ENCODE measurements around the gene GPI. TPM values are rescaled to one million over a fixed set of nuclear protein-coding genes. Genes with fewer than 3 reads are reported as not detected.

GPI gene
- total and polyA plus RNA-seq, 2 of the 13 experiments (the other 11 are each of a cell fraction or from before 2014, with no cell fraction given): 147 to 167 TPM

DNA sequence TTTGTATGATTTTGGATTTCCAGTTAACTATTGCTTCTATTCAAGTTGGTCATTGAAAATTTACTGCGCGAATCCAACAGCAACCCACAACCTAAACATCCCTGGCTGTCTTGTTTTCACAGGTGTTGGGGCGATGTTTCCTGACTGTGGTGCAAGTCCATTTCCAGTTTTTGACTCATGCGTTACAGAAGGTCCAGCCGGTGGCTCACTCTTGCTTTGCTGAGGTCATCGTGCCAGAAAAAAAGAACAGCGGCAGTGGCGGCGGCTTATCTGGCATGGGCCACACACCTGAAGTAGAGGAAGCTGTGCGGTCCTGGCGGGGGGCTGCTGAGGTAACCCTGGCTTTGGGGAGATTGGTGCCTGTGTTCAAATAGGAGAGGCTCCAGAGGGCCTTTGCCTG is 45.2 kb upstream of the GPI start:
- H3K27ac ChIP-seq (ENCODE audit: extremely low read length, insufficient read depth, low read length): no peak overlapping the region
- H3K79me2 ChIP-seq (ENCODE audit: insufficient read depth, low read length): peaks cover 4% of the 10 kb centered on the region
- in situ Hi-C loops (cut with HindIII; ENCODE audit: extremely low pct_ligation_motif_present, low pct_unique_long_range_greater_than_20kb): no loop called here
- no TSS peak for BruUV-seq (replicated peaks)
- ChIA-PET CTCF (ENCODE audit: low intra/inter-chr PET ratio, low total read pairs) (no interaction called here), POLR2A (no interaction called here)
- H3K4me3 ChIP-seq (replicated peaks in 1 of 3; ENCODE audit: insufficient read depth in 1 of 3, low read depth in 2 of 3, low read length in 3 of 3): no peak overlapping the region
- no peak for ATAC-seq
- TF ChIP-seq ZC3H4 (CRISPR knock-in tag; IDR thresholded peaks at IDR 0.05; ENCODE audit: borderline replicate concordance): no peak
- TF ChIP-seq ZNF720 (CRISPR knock-in tag; IDR thresholded peaks at IDR 0.05): no peak
- H2AFZ ChIP-seq (ENCODE audit: low read length): no peak overlapping the region
- 0 out of 2 replicates have a peak, but pooled peaks cover 6% of the 10 kb centered on the region for H4K20me1 ChIP-seq (ENCODE audit: insufficient read depth, low read length)
- no peak overlapping the region for H3K9ac ChIP-seq (ENCODE audit: insufficient read depth, low read depth, low read length)
- no peaks in the 10 kb centered on the region for H3K27me3 ChIP-seq (ENCODE audit: control insufficient read depth in 1 of 2, insufficient read depth in 2 of 2, low read length in 2 of 2)
- WGBS (ENCODE audit: low lambda C conversion rate): 98% methylated on average over 7 of the region's 11 CpGs
- DNase-seq (ENCODE audit: low spot score): no peak
- H3K36me3 ChIP-seq (replicated peaks in 1 of 2; ENCODE audit: control insufficient read depth in 1 of 2, insufficient read depth in 2 of 2, low read length in 2 of 2): peaks cover 7 to 29% of the 10 kb centered on the region in 2 experiments; a peak in 4 of 5 replicates
- peaks cover 13% of the 10 kb centered on the region for H3K4me1 ChIP-seq (ENCODE audit: insufficient read depth, low read length)
- no peaks in the 10 kb centered on the region for H3K9me3 ChIP-seq (ENCODE audit: low read length)
- no peak for FAIRE-seq
- H3K4me2 ChIP-seq (ENCODE audit: low read depth, low read length): no peak overlapping the region
- intact Hi-C loops (cut with micrococcal nuclease; ENCODE audit: unreplicated experiment): no loop called here

DNA sequence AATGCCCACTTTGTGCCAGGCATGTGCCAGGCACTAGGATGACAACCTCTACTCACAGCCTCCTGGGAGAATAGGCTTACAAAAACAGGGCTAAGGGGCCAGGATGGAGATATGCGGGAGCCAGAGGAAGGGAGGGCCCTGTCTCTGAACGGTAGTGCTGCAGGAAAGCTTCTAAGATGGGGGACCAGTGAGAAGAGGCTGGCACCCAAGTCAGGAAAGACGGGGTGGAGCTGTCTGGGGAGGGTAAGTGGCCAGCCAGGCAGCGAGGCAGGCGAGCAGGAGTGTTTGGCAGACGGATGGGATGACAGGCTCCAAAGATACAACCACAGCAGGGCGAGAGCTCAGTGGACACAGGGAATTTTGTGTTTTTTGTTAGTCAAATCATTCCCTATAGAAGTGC is 44.7 kb upstream of the GPI start:
- ChIA-PET POLR2A (no interaction called here), CTCF (ENCODE audit: low intra/inter-chr PET ratio, low total read pairs) (no interaction called here)
- Histone ChIP-seq H3K4me3 (replicated peaks in 1 of 3; ENCODE audit: insufficient read depth in 1 of 3, low read depth in 2 of 3, low read length in 3 of 3) (no peak overlapping the region), H3K9ac (ENCODE audit: insufficient read depth, low read depth, low read length) (no peak overlapping the region), H3K9me3 (ENCODE audit: low read length) (no peaks in the 10 kb centered on the region), H3K4me2 (ENCODE audit: low read depth, low read length) (no peak overlapping the region), H3K36me3 (replicated peaks in 1 of 2; ENCODE audit: control insufficient read depth in 1 of 2, insufficient read depth in 2 of 2, low read length in 2 of 2) (peaks cover 12 to 34% of the 10 kb centered on the region in 2 experiments), H3K4me1 (ENCODE audit: insufficient read depth, low read length) (peaks cover 13% of the 10 kb centered on the region), H3K27me3 (ENCODE audit: control insufficient read depth in 1 of 2, insufficient read depth in 2 of 2, low read length in 2 of 2) (no peaks in the 10 kb centered on the region), H2AFZ (ENCODE audit: low read length) (no peak overlapping the region), H4K20me1 (ENCODE audit: insufficient read depth, low read length) (0 out of 2 replicates have a peak, but pooled peaks cover 6% of the 10 kb centered on the region), H3K27ac (ENCODE audit: extremely low read length, insufficient read depth, low read length) (no peak overlapping the region), H3K79me2 (ENCODE audit: insufficient read depth, low read length) (peaks cover 4% of the 10 kb centered on the region)
- no TSS peak for BruUV-seq (replicated peaks)
- FAIRE-seq: no peak
- no peak for DNase-seq (ENCODE audit: low spot score)
- 97% methylated on average over 7 of the region's 7 CpGs for whole genome bisulfite sequencing (ENCODE audit: low lambda C conversion rate)
- intact Hi-C loops (cut with micrococcal nuclease; ENCODE audit: unreplicated experiment) (no loop called here), in situ Hi-C loops (cut with HindIII; ENCODE audit: extremely low pct_ligation_motif_present, low pct_unique_long_range_greater_than_20kb) (no loop called here)
- ATAC-seq: no peak
- TF ChIP-seq PBX3 (CRISPR knock-in tag; IDR thresholded peaks at IDR 0.05; ENCODE audit: borderline replicate concordance): no peak
- no peak for TF ChIP-seq EZH2 (conservative IDR thresholded peaks at IDR 0.05; ENCODE audit: low read depth, low read length)
- no peak for TF ChIP-seq ZNF101 (CRISPR knock-in tag; IDR thresholded peaks at IDR 0.05; ENCODE audit: borderline replicate concordance, low read depth)
- no peak for TF ChIP-seq ELF3 (CRISPR knock-in tag; IDR thresholded peaks at IDR 0.05)
- TF ChIP-seq BCL3 (CRISPR knock-in tag; IDR thresholded peaks at IDR 0.05): no peak
- no peak for TF ChIP-seq SETDB1 (CRISPR knock-in tag; IDR thresholded peaks at IDR 0.05; ENCODE audit: borderline replicate concordance)
- TF ChIP-seq NFIB (CRISPR knock-in tag; IDR thresholded peaks at IDR 0.05; ENCODE audit: borderline replicate concordance): no peak
- TF ChIP-seq ZNF775 (CRISPR knock-in tag; IDR thresholded peaks at IDR 0.05; ENCODE audit: borderline replicate concordance): no peak
- TF ChIP-seq ZNF569 (CRISPR knock-in tag; IDR thresholded peaks at IDR 0.05; ENCODE audit: borderline replicate concordance): no peak
- no peak for TF ChIP-seq ZNF354B (CRISPR knock-in tag; IDR thresholded peaks at IDR 0.05)
- no peak for TF ChIP-seq ZBTB10 (CRISPR knock-in tag; IDR thresholded peaks at IDR 0.05; ENCODE audit: borderline replicate concordance)
- TF ChIP-seq KAT7 (CRISPR knock-in tag; IDR thresholded peaks at IDR 0.05; ENCODE audit: borderline replicate concordance): no peak
